ENCODE data around the gene NELFCD.

NELFCD gene

DNA sequence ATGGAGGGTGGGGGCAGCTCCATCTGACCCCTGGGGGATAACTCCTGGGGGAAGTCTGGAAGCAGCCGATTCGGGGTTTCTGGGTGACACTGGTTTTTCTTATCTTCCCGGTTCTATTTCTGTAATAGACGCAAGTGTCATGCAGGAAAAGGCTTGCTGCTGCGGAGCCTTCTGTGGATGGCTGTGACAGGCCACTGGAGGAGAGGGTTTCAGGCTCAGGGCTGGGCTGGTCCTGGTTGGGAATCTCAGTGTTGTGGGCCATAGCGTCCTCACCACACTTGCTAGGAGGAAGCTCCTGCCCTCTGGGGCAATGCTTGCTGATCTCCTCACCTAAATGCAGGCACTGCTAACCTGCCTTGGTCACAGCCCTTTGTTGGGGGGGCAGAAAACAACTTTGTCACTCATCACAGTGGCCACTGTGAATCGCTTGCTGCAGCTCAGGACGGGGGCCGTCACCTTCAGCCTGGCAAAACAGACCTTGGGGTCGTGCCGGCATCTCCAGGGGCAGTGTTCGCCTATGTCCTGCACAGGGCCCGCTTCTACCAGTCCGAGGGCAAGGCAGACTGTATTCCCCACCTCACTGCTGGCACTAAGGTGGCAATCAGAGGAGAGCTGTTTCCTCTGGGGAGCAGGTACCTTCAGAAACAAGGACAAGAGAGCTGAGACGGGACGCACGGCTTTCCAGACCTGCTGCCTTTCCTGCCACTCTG lies 33.8 kb downstream of the NELFCD start:
- TF ChIP-seq, protein P1, sequence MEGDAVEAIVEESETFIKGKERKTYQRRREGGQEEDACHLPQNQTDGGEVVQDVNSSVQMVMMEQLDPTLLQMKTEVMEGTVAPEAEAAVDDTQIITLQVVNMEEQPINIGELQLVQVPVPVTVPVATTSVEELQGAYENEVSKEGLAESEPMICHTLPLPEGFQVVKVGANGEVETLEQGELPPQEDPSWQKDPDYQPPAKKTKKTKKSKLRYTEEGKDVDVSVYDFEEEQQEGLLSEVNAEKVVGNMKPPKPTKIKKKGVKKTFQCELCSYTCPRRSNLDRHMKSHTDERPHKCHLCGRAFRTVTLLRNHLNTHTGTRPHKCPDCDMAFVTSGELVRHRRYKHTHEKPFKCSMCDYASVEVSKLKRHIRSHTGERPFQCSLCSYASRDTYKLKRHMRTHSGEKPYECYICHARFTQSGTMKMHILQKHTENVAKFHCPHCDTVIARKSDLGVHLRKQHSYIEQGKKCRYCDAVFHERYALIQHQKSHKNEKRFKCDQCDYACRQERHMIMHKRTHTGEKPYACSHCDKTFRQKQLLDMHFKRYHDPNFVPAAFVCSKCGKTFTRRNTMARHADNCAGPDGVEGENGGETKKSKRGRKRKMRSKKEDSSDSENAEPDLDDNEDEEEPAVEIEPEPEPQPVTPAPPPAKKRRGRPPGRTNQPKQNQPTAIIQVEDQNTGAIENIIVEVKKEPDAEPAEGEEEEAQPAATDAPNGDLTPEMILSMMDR (IDR thresholded peaks at IDR 0.05; ENCODE audit: insufficient read depth, low read length, missing control alignments): no peak
- CTCF ChIA-PET: interaction anchor here (3.2 kb wide), 1 partner anchor 13 kb away, joined by 8 read pairs; no protein-coding TSS in a partner anchor
- no peak overlapping the region for H3K4me3 ChIP-seq (ENCODE audit: low read depth, low read length)
- POLR2A ChIA-PET: interaction anchor here (0.9 to 2.0 kb wide), 2 partner anchors 17 kb away, joined by 4 to 10 read pairs; partner anchors contain the start of gene ATP5F1E
- DNase-seq (ENCODE audit: low read depth, low spot score): no peak

- CTCF ChIA-PET: interaction anchor here (1.0 to 3.2 kb wide), 2 partner anchors 13 to 17 kb away, joined by 3 to 8 read pairs; partner anchors contain the start of gene ATP5F1E
These were observed 34.4 kb downstream of the NELFCD start for GRCh38 chr20:59015411-59015810.

GRCh38 chr20:59015812-59016711 lies 35.0 kb downstream of the NELFCD start:
- TF ChIP-seq, protein P1 (IDR thresholded peaks at IDR 0.05; ENCODE audit: insufficient read depth, low read length, missing control alignments): no peak
- ChIA-PET CTCF (interaction anchor here (1.0 to 3.2 kb wide), 3 partner anchors 12 to 149 kb away, joined by 3 to 8 read pairs (median 3); partner anchors contain the start of gene ATP5F1E), POLR2A (interaction anchor here (0.9 kb wide), 1 partner anchor 16 kb away, joined by 4 read pairs; the partner anchor contains the start of gene ATP5F1E)
- no peak overlapping the region for H3K4me3 ChIP-seq (ENCODE audit: low read depth, low read length)
- no peak for DNase-seq (ENCODE audit: low read depth, low spot score)

More at GRCh38 chr20:59015411-59015810, 34.4 kb downstream of the NELFCD start:
- TF ChIP-seq, protein P1 (IDR thresholded peaks at IDR 0.05; ENCODE audit: insufficient read depth, low read length, missing control alignments): no peak
- no peak for DNase-seq (ENCODE audit: low read depth, low spot score)
- no peak overlapping the region for H3K4me3 ChIP-seq (ENCODE audit: low read depth, low read length)
- POLR2A ChIA-PET: interaction anchor here (0.9 kb wide), 1 partner anchor 17 kb away, joined by 4 read pairs; the partner anchor contains the start of gene ATP5F1E

DNA sequence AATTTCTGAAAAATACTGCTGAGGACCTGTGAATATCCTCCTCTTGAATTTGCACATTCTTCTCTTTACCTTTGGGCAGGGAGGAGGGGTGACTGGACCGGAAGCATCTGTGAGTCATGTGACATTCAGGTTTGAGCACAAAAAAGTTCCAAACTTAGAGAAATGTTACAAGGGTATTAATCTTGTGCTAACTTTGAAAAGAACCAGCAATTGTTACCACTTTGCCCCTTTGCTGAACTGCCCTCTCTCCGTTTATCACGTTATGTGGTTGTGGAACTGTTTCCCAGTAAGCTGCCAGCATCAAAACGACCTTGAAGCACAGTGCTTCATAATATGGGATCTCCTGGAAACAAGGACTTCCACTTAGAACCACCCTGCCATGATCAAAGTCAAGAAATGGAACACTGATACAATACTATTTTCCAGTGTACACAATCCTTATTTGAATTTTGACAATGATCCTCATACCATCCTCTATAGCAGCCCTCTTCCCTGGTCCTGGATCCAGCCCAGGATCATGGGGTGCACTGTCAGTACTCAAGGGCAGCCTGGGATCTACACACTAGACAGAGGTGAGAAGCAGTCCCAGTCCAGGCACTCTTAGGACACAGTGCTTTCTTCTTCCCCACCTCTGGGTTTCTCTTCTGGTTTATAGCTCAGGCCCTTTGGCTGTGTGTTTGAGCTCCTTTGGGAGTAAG lies 35.9 kb downstream of the NELFCD start:
- POLR2A ChIA-PET: interaction anchor here (0.6 kb wide), 1 partner anchor 15 kb away, joined by 3 read pairs; no protein-coding TSS in a partner anchor
- CTCF ChIA-PET: interaction anchor here (1.2 to 3.2 kb wide), 3 partner anchors 11 to 150 kb away, joined by 3 to 8 read pairs (median 5); partner anchors contain the start of gene ATP5F1E

DNA sequence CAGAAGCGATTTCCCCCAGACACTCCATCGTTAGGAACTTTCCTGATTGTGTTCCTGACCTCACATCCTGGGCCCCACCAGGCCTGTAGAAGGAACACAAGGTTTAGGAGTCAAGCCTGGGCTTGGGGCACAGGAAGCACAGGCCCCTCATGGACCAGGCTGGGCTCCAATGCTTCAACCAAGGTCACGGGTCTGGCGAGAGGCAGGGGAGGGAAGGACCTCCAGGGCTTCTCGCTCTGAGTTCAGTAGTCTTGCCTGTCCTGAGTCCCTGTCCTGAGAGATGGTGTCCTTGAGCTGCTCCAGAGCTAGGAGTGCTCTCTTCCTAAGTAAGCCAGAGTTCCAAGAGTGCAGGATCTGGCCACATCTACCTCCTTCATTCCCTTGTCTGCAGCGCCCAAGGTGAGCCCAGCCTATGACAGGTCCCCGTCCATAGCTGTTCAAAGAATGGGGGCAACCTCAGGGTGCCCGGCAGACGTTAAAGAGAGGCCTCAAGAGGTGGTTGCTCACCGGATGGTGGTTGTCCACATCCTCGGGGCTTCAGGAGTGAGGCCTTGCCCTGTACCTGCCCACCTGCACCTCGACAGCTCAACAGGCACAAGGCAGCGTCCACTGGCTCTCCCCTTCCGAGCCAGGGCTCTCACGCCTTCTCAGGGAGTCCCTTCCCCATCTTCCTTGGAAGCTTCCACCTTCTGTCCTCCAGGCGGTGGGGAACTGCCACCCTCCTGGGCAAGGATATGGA lies 36.6 kb downstream of the NELFCD start:
- TF ChIP-seq, protein P1 (IDR thresholded peaks at IDR 0.05; ENCODE audit: insufficient read depth, low read length, missing control alignments): no peak
- no peak overlapping the region for H3K4me3 ChIP-seq (ENCODE audit: low read depth, low read length)
- DNase-seq (ENCODE audit: low read depth, low spot score): no peak
- ChIA-PET POLR2A (interaction anchor here (0.6 to 2.1 kb wide), 2 partner anchors 14 kb away, joined by 3 to 9 read pairs; partner anchors contain the start of gene ATP5F1E), CTCF (interaction anchor here (1.4 to 3.2 kb wide), 3 partner anchors 8 to 14 kb away, joined by 4 to 8 read pairs (median 5); partner anchors contain the start of gene ATP5F1E)

More for the DNA sequence above, 35.9 kb downstream of the NELFCD start:
- TF ChIP-seq, protein P1 (IDR thresholded peaks at IDR 0.05; ENCODE audit: insufficient read depth, low read length, missing control alignments): no peak
- H3K4me3 ChIP-seq (ENCODE audit: low read depth, low read length): no peak overlapping the region
- DNase-seq (ENCODE audit: low read depth, low spot score): no peak
